ENCODE data around the gene UNC5A.

The UNC5A gene

GRCh38 chr5:176883700-176884570, 73.6 kb downstream of the UNC5A start:
- no peak for TF ChIP-seq CTCF (IDR thresholded peaks at IDR 0.05; ENCODE audit: insufficient read depth, low read depth, low read length, missing control alignments)
- DNase-seq (ENCODE audit: low read depth) = no peak
- H3K4me3 ChIP-seq (ENCODE audit: low read length) = no peak overlapping the region

GRCh38 chr5:176884571-176884890, 74.2 kb downstream of the UNC5A start:
- no peak overlapping the region for H3K4me3 ChIP-seq (ENCODE audit: low read length)
- no peak for DNase-seq (ENCODE audit: low read depth)
- no peak for TF ChIP-seq CTCF (IDR thresholded peaks at IDR 0.05; ENCODE audit: insufficient read depth, low read depth, low read length, missing control alignments)

- no peak overlapping the region for H3K4me3 ChIP-seq (ENCODE audit: low read length)
- TF ChIP-seq CTCF (IDR thresholded peaks at IDR 0.05; ENCODE audit: insufficient read depth, low read depth, low read length, missing control alignments) = no peak
Observed at GRCh38 chr5:176886336-176887251, 76.2 kb downstream of the UNC5A start.

GRCh38 chr5:176887252-176887849, 77.0 kb downstream of the UNC5A start:
- H3K4me3 ChIP-seq (ENCODE audit: low read length) = no peak overlapping the region
- DNase-seq (ENCODE audit: low read depth) = no peak
- no peak for TF ChIP-seq CTCF (IDR thresholded peaks at IDR 0.05; ENCODE audit: insufficient read depth, low read depth, low read length, missing control alignments)

More at GRCh38 chr5:176886336-176887251, 76.2 kb downstream of the UNC5A start:
- no peak for DNase-seq (ENCODE audit: low read depth)

GRCh38 chr5:176888016-176888864, 77.9 kb downstream of the UNC5A start:
- no peak for TF ChIP-seq CTCF (IDR thresholded peaks at IDR 0.05; ENCODE audit: insufficient read depth, low read depth, low read length, missing control alignments)
- no peak for DNase-seq (ENCODE audit: low read depth)
- no peak overlapping the region for H3K4me3 ChIP-seq (ENCODE audit: low read length)

- no peak for TF ChIP-seq CTCF (IDR thresholded peaks at IDR 0.05; ENCODE audit: insufficient read depth, low read depth, low read length, missing control alignments)
- H3K4me3 ChIP-seq (ENCODE audit: low read length) = no peak overlapping the region
- no peak for DNase-seq (ENCODE audit: low read depth)
Observed at GRCh38 chr5:176888865-176889165, 78.5 kb downstream of the UNC5A start.
